GM12892 (cell line): ENCODE measurements around the gene MYEOV.
A peak's percentile ranks its signal among the peaks of the same experiment; 100 is the strongest.

Experiments
- POLR2A ChIP-seq: IDR thresholded peaks from 2 replicates; pipeline ENCODE4 v1.6.1; 2011; ENCODE audit warnings: low read depth, low read length, control low read depth
- TAF1 ChIP-seq: IDR thresholded peaks from 2 replicates; pipeline ENCODE4 v1.6.1; 2011; ENCODE audit warnings: low read depth, mild to moderate bottlenecking, control low read depth, low read length, borderline replicate concordance

GRCh38 chr11:69296890-69297786 is 3.2 kb downstream of the MYEOV start:
- no peak for TF ChIP-seq TAF1
- peak; percentile 16; the same call in 1 of the 2 replicates for TF ChIP-seq POLR2A
